Skeletal muscle tissue (tissue), 4 donors: Measurements from ENCODE around the gene SYT8. TPM values are rescaled to one million over a fixed set of nuclear protein-coding genes. Genes with fewer than 3 reads are reported as not detected.

Source experiments
- H3K27ac ChIP-seq: one replicate; pipeline ENCODE4 v1.7.0; 2013; ENCODE audit warnings: mild to moderate bottlenecking, low read depth, low read length, inconsistent platforms
- H3K27me3 ChIP-seq, 3 donors: one replicate each; pipeline ENCODE4 v1.7.0; 2013; ENCODE audit warnings: low read length in 3 of 3; ENCODE audit not compliant: control insufficient read depth in 3 of 3, insufficient read depth in 3 of 3
- H3K36me3 ChIP-seq, 3 donors: one replicate each; pipeline ENCODE4 v1.7.0; 2013; ENCODE audit warnings: low read length in 3 of 3; ENCODE audit not compliant: control insufficient read depth in 3 of 3, insufficient read depth in 3 of 3
- H3K4me1 ChIP-seq, 3 donors: one replicate each; pipeline ENCODE4 v1.7.0; 2013; ENCODE audit warnings: low read length in 3 of 3, mild to moderate bottlenecking in 3 of 3; ENCODE audit not compliant: control insufficient read depth in 3 of 3, insufficient read depth in 3 of 3
- H3K4me3 ChIP-seq, 3 donors: one replicate each; pipeline ENCODE4 v1.7.0; 2013; ENCODE audit warnings: low read length in 3 of 3
- H3K9ac ChIP-seq, 3 donors: one replicate each; pipeline ENCODE4 v1.7.0; 2013; ENCODE audit warnings: low read length in 3 of 3, mild to moderate bottlenecking in 3 of 3, moderate library complexity in 2 of 3, low read depth in 1 of 3
- H3K9me3 ChIP-seq, 3 donors: one replicate each; pipeline ENCODE4 v1.7.0; 2013; ENCODE audit warnings: low read length in 3 of 3; ENCODE audit not compliant: control insufficient read depth in 3 of 3
- total RNA-seq: library from RNA; depleted of rRNA; stranded (reverse); fragments of >200 nt; gene quantifications from one replicate; pipeline ENCODE4 v1.2.3, GENCODE V29; 2014
- donor health status: Osteomylitis.

SYT8 gene
- total RNA-seq, 1 donor from 2014 or later = not detected

GRCh38 chr11:1825039-1825740 lies 9.6 kb upstream of the SYT8 start:
- Histone ChIP-seq H3K27ac (no peak overlapping the region), H3K9me3 (no peaks in the 10 kb centered on the region), H3K9ac (no peak overlapping the region), H3K36me3 (no peaks in the 10 kb centered on the region), H3K27me3 (peaks cover 0 to 36% (median 14%) of the 10 kb centered on the region in 3 donors), H3K4me3 (no peak overlapping the region), H3K4me1 (peaks cover 13 to 15% (median 14%) of the 10 kb centered on the region in 3 donors)

- Histone ChIP-seq H3K4me3 (no peak overlapping the region), H3K27ac (no peak overlapping the region), H3K27me3 (peaks cover 3 to 39% (median 14%) of the 10 kb centered on the region in 3 donors), H3K4me1 (peaks cover 13 to 15% (median 14%) of the 10 kb centered on the region in 3 donors), H3K9ac (no peak overlapping the region), H3K9me3 (no peaks in the 10 kb centered on the region), H3K36me3 (no peaks in the 10 kb centered on the region)
Measured at GRCh38 chr11:1825785-1826451, 8.9 kb upstream of the SYT8 start.

GRCh38 chr11:1826552-1827094 lies 8.2 kb upstream of the SYT8 start:
- peaks cover 13 to 15% (median 14%) of the 10 kb centered on the region in 3 donors for H3K4me1 ChIP-seq
- H3K27ac ChIP-seq = no peak overlapping the region
- no peaks in the 10 kb centered on the region for H3K9me3 ChIP-seq
- H3K27me3 ChIP-seq = peaks cover 4 to 39% (median 14%) of the 10 kb centered on the region in 3 donors
- no peak overlapping the region for H3K4me3 ChIP-seq
- H3K36me3 ChIP-seq = no peaks in the 10 kb centered on the region
- peak overlapping the region in 1 of 3 donors; percentile 57 for H3K9ac ChIP-seq

- Histone ChIP-seq H3K9ac (peak overlapping the region in 1 of 3 donors; percentile 57), H3K27ac (no peak overlapping the region)
Measured at GRCh38 chr11:1827095-1827813, 7.5 kb upstream of the SYT8 start.

GRCh38 chr11:1827931-1828330 lies 6.9 kb upstream of the SYT8 start:
- Histone ChIP-seq H3K4me3 (no peak overlapping the region), H3K36me3 (no peaks in the 10 kb centered on the region), H3K4me1 (peaks cover 14 to 20% (median 17%) of the 10 kb centered on the region in 3 donors), H3K9ac (peak overlapping the region in 1 of 3 donors; percentile 33), H3K27ac (no peak overlapping the region), H3K9me3 (no peaks in the 10 kb centered on the region), H3K27me3 (peaks cover 4 to 39% (median 14%) of the 10 kb centered on the region in 3 donors)

More at GRCh38 chr11:1827095-1827813, 7.5 kb upstream of the SYT8 start:
- Histone ChIP-seq H3K9me3 (no peaks in the 10 kb centered on the region), H3K4me3 (no peak overlapping the region), H3K36me3 (no peaks in the 10 kb centered on the region), H3K4me1 (peaks cover 13 to 15% (median 14%) of the 10 kb centered on the region in 3 donors), H3K27me3 (peaks cover 4 to 39% (median 14%) of the 10 kb centered on the region in 3 donors)

GRCh38 chr11:1828542-1828941 lies 6.2 kb upstream of the SYT8 start:
- no peaks in the 10 kb centered on the region for H3K9me3 ChIP-seq
- no peak overlapping the region for H3K9ac ChIP-seq
- peaks cover 4 to 39% (median 14%) of the 10 kb centered on the region in 3 donors for H3K27me3 ChIP-seq
- peaks cover 14 to 20% (median 17%) of the 10 kb centered on the region in 3 donors for H3K4me1 ChIP-seq
- H3K36me3 ChIP-seq = no peaks in the 10 kb centered on the region
- no peak overlapping the region for H3K27ac ChIP-seq
- H3K4me3 ChIP-seq = no peak overlapping the region

GRCh38 chr11:1829039-1829820 lies 5.6 kb upstream of the SYT8 start:
- Histone ChIP-seq H3K4me3 (no peak overlapping the region), H3K9me3 (no peaks in the 10 kb centered on the region), H3K36me3 (no peaks in the 10 kb centered on the region), H3K27ac (no peak overlapping the region), H3K4me1 (peaks cover 14 to 20% (median 17%) of the 10 kb centered on the region in 3 donors), H3K27me3 (peaks cover 4 to 39% (median 14%) of the 10 kb centered on the region in 3 donors), H3K9ac (no peak overlapping the region)

- Histone ChIP-seq H3K4me3 (no peak overlapping the region), H3K9me3 (no peaks in the 10 kb centered on the region), H3K27me3 (peaks cover 4 to 41% (median 14%) of the 10 kb centered on the region in 3 donors), H3K9ac (no peak overlapping the region), H3K27ac (no peak overlapping the region), H3K4me1 (peaks cover 14 to 20% (median 17%) of the 10 kb centered on the region in 3 donors), H3K36me3 (no peaks in the 10 kb centered on the region)
Measured at GRCh38 chr11:1830004-1830321, 4.8 kb upstream of the SYT8 start.
